Measurements from ENCODE around the gene ZFP3.
"Not testable (repeated sequence)": the region's sequence is repeated elsewhere in the genome, so short reads cannot be mapped to it uniquely, and the experiment has no call there.

Gene ZFP3

GRCh38 chr17:5078106-5079028 is at the start of gene ZFP3:
ZFP3 (plus strand) TSS chr17:5078467; CDS start chr17:5091505, 13,038 bp downstream.
- peak; percentile 44 for DNase-seq (ENCODE audit: low read depth)

GRCh38 chr17:5030168-5030567 is 48.1 kb upstream of the ZFP3 start:
- DNase-seq (ENCODE audit: low read depth), result not testable (repeated sequence)

DNA sequence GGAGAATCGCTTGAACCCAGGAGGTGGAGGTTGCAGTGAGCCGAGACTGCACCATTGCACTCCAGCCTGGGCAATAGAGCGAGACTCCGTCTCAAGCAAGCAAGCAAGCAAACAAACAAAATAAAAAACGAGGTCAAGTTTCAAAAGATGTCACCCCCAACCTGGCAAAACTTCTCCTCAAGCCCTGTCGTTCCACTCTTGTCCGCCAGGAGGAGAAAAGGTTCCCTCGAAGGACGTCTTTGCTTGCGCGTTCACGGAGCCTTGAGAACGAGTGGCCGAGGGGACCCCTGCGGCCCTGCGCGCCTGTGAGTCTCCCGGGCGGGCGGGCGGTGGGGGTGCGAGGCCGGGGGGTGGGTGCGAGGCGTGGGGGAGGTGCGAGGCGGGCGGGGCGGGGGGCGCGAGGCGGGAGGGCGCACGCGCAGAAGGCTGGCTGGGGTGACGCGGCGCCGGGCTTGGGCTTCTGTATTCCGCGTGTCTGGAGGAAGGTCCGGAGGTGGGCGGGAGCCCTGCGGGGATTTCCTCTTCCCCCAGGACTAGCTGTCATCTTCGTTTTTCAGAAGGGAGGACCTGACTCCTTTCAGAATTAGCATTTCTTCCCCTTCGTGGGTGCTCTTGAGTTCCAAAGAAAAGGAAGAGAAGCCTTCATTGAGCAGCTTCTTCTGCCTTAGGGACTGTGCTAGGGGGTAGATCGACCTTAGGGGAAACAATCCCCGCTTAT is 46.7 kb upstream of the ZFP3 start:
- peak; percentile 71 for DNase-seq (ENCODE audit: low read depth)

DNA sequence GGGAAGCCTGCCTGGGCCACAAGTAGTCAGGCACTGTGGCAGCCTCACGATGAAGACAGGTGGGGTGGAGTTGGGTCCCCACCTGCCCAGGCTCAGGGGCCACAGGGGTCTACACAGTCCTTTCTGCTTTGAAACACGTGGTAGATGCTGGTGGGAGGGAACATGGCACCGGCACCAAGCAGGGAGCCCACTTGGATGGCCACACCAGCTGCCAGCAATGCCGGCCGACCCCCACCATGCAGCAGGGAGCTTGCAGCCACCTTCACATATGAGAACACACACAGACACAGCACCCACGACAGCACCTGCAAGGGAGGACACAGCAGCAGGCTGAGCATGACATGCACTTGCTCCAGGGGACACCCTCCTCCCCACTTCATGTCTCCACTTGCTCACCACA is 45.4 kb upstream of the ZFP3 start:
- DNase-seq (ENCODE audit: low read depth), result no peak

GRCh38 chr17:5033352-5034015 is 44.8 kb upstream of the ZFP3 start:
- DNase-seq (ENCODE audit: low read depth), result no peak

- no peak for DNase-seq (ENCODE audit: low read depth)
Observed at GRCh38 chr17:5034063-5034462, 44.2 kb upstream of the ZFP3 start.

DNA sequence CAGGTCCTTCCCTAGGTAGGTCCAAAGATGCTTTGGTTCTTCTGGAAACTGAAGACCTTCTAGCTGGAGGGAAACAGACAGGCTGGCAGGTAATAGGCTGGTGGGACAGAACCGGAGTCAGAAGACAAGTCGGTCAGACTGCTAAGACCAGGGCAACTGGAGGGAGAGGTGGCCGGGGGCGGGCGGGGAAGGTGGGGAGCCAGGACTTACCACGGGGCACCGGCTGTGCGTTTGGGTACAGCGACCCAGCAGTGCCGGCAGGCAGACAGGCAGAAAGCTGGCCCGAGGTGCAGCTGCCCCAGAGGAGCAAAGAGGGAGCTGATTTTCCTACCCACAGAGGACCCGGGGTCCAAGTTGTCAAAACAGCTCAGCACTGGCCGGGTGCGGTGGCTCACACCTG is 43.6 kb upstream of the ZFP3 start:
- no peak for DNase-seq (ENCODE audit: low read depth)

GRCh38 chr17:5035315-5035714 is 43.0 kb upstream of the ZFP3 start, which contains the start of gene SLC52A1:
SLC52A1 (minus strand) TSS chr17:5035426; CDS start chr17:5034606, 820 bp downstream.
- no peak for DNase-seq (ENCODE audit: low read depth)

GRCh38 chr17:5042157-5043022 is 35.9 kb upstream of the ZFP3 start:
- no peak for DNase-seq (ENCODE audit: low read depth)

GRCh38 chr17:5043524-5043923 is 34.7 kb upstream of the ZFP3 start:
- no peak for DNase-seq (ENCODE audit: low read depth)

DNA sequence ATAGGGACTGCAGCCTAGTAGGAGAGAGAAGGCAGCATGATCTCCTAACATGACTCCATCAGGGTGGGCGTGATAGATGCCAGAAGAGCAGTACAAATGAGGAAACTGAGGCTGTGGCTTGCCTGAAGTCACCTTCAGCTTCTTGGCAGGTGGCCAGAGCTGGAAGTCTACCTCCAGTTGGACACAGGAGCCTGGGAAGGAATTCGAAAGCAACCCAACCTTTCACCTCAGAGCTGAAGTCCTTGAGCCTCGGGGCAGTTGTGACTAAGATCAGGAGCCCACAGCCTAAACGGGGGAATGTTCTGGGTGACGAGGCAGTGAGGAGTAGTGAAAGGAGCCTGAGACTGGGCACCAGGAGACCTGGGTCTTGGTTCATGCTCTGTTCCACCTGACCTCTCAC is 33.6 kb upstream of the ZFP3 start:
- no peak for DNase-seq (ENCODE audit: low read depth)

- DNase-seq (ENCODE audit: low read depth), result no peak
Observed at GRCh38 chr17:5045496-5045895, 32.8 kb upstream of the ZFP3 start.

DNA sequence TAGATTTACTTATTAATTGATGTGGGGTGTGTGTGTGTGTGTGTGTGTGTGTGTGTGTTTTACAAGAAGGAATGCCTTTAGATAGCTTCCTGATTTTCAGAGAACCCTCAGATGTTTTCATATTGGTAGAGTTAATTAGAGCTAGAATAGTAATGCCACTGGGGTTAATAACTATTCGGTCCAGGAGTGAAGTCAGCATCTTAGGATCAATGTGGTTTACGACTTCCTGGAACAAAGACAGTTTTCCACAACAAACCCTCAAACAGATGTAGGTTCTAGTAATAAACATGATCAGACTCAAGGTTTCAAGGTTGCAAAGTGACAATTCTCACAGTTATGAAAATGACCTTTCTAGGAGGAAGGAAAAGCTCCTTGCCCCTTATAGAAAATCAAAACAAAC is 30.8 kb upstream of the ZFP3 start:
- DNase-seq (ENCODE audit: low read depth), result no peak

GRCh38 chr17:5049314-5049841 is 28.9 kb upstream of the ZFP3 start:
- DNase-seq (ENCODE audit: low read depth), result peak; percentile 8

DNA sequence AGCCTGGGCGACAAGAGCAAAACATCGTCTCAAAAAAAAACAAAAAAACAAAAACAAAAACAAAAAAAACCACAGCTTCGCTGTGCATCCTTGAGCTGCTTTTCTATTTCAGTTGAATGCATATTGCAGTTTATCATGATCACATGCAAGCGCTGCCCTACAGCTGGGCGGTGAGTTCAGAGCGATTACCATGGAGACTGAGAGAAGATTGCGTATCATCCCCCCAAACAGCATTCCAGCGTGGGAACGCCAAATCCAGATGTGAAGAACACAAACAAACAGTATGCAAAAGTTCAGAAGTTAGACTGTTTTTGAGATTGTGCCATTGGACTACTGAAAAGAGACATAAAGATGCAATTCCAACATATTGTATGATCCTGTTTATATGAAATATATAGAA is 28.0 kb upstream of the ZFP3 start:
- no peak for DNase-seq (ENCODE audit: low read depth)

DNA sequence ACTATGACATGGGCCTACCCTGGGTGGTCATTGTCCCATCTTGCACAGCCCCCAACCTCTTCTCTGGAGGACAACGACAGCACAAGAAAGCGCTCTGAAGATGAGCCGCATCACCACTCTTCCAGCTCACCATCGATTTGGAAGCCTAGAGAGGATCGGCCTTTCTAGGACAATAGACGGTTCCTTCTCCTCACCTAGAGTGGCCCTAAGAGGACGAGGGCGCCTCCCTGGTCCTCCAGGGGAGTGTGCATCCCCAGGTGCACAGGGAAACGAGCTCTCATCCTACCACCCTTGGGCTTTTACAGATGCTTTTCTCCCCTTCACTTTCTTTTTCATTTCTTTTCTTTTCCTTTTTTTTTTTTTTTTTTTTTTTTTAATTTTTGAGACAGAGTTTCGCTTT is 22.7 kb upstream of the ZFP3 start:
- no peak for DNase-seq (ENCODE audit: low read depth)

GRCh38 chr17:5065227-5065744 is 13.0 kb upstream of the ZFP3 start:
- DNase-seq (ENCODE audit: low read depth), result no peak

- no peak for DNase-seq (ENCODE audit: low read depth)
Observed at GRCh38 chr17:5068236-5068635, 10.0 kb upstream of the ZFP3 start.

GRCh38 chr17:5069724-5070123 is 8.5 kb upstream of the ZFP3 start:
- DNase-seq (ENCODE audit: low read depth), result no peak

DNA sequence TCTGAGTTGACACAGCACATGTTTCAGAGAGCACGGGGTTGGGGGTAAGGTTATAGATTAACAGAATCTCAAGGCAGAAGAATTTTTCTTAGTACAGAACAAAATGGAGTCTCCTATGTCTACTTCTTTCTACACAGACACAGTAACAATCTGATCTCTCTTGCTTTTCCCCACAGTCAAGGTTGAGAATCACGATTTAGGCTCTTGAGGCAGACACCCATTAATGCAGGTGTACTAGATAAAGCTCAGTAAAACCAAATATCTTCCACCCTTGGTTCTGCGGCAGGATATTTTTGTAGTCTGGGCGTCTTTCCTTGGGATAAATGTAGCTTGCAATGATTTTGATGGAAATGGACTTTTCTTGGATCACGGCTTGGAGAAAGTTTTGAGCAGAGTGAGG is 2.8 kb upstream of the ZFP3 start:
- DNase-seq (ENCODE audit: low read depth), result not testable (repeated sequence)

DNA sequence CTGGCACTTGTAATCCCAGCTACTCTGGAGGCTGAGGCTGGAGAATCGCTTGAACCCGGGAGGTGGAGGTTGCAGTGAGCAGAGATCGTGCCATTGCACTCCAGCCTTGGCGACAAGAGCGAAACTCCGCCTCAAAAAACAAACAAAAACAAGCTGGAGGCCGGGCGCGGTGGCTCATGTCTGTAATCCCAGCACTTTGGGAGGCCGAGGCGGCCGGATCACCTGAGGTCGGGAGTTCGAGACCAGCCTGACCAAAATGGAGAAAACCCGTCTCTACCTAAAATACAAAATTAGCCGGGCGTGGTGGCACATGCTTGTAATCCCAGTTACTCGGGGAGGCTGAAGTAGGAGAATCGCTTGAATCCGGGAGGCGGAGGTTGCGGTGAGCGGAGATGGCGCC is 992 bp upstream of the ZFP3 start:
- not testable (repeated sequence) for DNase-seq (ENCODE audit: low read depth)

Data from stimulated activated CD8-positive, alpha-beta memory T cell treated with anti-CD3 and anti-CD28 coated beads, Interleukin-15, amount 100 ng/mL, for 1 hour (primary cell).